Lung microvascular endothelial cell (primary cell): ENCODE measurements around the gene CAMKK2. TPM values are rescaled to one million over a fixed set of nuclear protein-coding genes. Genes with fewer than 3 reads are reported as not detected.
"Not testable (repeated sequence)": the region's sequence is repeated elsewhere in the genome, so short reads cannot be mapped to it uniquely, and the experiment has no call there.

Source experiments
- DNase-seq, 2 donors: peaks; one replicate each; pipeline versions ENCODE4 v3.0.0 to v3.0.0-alpha.2; 2010; ENCODE audit warnings: low read depth in 2 of 2
- total RNA-seq: library from RNA; depleted of rRNA; stranded (reverse); fragments of >200 nt; gene quantifications from 2 replicates; pipeline ENCODE4 v1.2.1, GENCODE V29; 2014

Gene CAMKK2
- total RNA-seq, 1 donor from 2014 or later, result 31.2 TPM

- no peak for DNase-seq
These were observed 49.5 kb downstream of the CAMKK2 start for GRCh38 chr12:121246893-121247557.

DNA sequence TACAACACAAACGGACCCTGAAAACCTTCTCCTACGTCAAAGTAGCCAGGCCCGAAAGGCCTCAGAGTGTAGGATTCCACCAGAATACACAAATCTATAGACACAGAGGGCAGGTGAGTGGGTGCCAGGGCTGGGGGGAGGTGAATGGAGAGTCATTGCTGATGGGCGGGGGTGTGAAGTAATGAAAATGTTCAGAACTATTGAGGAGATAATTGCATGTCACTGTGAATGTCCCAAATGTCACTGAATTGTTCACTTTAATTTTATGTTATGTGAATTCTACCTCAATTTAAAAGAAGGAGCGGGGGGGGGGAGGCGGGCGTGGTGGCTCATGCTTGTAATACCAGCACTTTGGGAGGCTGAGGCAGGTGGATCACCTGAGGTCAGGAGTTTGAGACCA is 50.6 kb downstream of the CAMKK2 start:
- DNase-seq, result no peak

GRCh38 chr12:121245031-121245430 is 51.5 kb downstream of the CAMKK2 start:
- DNase-seq, result no peak

DNA sequence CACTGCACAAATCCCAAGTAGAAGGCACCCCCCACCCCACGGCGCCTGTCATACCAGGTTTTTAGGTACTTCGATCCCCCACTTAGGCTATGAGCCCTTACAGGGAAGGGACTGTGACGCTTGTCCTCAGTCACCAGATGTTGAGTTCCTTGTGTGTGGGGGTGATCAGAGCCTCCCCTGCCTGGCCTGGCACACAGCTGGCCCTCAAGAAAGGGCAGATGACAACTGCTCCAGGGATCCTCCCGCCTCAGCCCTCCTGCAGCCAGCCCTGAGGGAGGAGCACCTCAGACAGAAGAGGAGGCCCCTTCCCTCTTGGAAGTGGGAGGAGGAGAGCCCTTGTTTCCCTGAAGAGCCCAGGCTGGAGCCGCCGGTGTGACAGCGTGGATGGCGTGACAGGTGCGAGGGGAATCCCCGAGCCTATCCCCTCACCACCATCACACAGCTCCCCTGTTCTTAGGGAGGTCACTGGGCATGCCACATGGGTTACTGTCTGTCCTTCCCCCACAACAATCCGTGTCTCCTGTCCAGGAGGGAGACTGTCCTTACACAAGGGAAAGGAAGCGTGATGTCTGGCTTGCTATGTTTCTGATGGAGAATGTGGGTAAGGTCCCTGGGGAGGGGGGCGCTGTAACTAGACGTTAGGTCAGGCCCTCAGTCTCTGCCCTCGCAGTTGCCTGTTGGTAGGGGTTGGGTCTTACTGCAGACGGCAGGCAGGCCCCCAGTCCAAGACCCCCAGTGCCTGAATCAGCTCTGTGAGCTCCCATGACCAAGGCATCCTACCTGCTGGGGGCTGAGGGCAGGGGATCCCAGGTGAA is 55.1 kb downstream of the CAMKK2 start:
- DNase-seq, result no peak

- no peak for DNase-seq
These were observed 55.9 kb downstream of the CAMKK2 start for GRCh38 chr12:121240484-121241101.

GRCh38 chr12:121240062-121240420 is 56.5 kb downstream of the CAMKK2 start:
- DNase-seq, result no peak

DNA sequence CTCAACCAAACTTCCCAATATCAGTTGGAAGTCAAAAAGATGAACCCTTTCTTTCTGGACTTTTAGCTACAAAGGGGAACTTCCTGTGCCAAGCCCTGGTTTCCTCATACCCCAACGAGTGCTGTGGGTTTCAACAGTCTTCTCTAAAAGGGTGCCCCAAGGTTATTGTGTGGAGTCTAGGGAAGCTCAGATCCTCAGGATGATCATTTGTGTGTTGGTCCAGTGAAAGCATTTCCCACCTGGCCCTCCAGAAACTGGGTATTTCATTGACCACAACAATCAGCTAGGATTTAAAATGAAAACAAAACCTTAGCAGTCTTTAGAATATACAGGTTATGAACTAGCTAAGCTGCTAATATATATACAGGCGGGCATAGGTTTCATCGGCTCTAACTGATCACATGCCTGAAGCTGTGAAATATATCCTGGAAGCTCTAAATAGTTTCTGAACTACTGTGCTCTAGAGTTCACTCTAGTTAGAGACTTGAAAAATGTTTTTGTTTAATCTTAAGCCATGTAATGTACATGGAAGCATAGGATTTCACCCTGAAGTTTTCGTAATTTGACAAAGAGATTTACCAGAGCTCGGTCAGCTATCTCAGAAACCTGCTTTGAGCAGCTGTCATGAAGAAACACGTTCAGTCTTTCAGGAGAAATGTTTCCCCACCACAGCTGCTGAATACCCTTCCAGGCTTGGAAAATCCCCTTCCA is 57.0 kb downstream of the CAMKK2 start:
- DNase-seq, result no peak

- peak in 1 of 2 donors; percentile 17 for DNase-seq
These were observed 57.7 kb downstream of the CAMKK2 start for GRCh38 chr12:121238604-121239350.

DNA sequence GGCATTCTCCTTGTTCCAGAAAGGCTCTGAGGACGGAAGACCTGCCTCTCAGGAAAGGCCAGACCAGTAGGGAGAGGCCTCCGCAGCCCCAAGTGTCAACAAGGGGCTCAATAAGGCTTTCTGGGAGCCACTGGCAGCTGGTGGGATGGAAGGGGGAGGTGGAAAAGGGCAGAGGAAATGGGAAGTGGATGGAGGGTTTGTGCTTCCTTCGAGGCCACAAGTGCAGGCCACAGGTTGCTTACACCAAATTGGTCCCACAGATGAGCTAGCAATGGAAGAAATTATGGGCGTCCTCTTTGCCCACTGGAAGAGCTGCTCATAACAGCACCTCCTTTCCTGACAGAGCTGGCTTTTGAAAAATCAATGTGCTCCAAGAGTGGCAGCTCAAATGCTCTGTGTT is 58.4 kb downstream of the CAMKK2 start:
- DNase-seq, result peak in 1 of 2 donors; percentile 27

DNA sequence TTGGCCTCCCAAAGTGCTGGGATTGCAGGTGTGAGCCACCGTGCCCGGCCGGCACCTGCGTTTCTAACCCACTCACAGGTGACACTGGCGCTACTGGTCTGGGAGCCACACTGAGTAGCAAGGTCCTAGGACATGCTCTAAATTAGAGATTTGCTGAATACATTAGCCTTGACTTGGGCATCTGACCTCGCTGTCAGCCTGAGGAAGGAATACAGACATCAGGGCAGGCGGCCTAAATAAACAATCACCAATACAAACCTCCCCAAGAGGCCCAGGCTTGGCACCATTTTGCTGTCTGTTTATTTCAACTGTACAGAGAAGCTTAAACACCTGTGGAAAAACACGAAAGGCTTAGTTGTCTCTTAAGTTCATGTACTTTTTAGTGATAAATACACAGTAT is 59.1 kb downstream of the CAMKK2 start:
- DNase-seq, result peak in 1 of 2 donors; percentile 41

DNA sequence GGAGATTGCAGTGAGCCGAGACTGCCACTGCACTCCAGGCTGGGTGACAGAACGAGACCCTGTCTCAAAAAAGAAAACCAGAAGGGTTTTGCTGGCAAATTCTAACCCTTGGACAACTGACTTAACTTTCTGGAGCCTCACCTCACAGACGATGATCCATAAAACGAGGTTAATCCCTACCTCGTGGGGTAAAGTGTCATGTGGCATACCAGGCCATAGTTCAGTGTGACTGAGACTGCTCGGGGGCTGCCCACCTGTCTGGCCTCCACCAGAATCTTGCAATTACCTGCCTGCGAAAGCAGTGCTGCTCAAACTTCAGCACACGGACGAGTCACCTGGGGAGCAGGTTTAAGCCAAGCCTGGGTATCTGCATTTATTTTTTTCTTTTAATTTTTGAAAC is 59.7 kb downstream of the CAMKK2 start:
- no peak for DNase-seq

DNA sequence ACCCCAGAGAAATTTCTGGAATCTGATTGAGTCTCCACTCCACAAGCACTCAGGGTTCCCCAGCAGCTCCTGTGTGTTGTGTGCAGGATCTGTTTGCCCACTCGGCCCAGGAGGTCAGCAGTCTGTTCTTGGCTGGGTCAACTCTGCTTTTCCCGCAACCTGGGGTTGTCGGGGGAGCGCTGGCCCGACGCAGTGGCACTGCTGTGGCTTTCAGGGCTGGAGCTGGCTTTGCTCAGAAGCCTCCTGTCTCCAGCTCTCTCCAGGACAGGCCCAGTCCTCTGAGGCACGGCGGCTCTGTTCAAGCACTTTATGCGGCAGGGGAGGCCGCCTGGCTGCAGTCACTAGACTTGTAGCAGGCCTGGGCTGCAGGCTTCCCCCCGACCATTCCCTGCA is 62.9 kb downstream of the CAMKK2 start:
- no peak for DNase-seq

- no peak for DNase-seq
These were observed 63.4 kb downstream of the CAMKK2 start for GRCh38 chr12:121232977-121233627.

GRCh38 chr12:121232163-121232562 is 64.3 kb downstream of the CAMKK2 start:
- no peak for DNase-seq

GRCh38 chr12:121230538-121230907 is 66.0 kb downstream of the CAMKK2 start:
- DNase-seq, result no peak

GRCh38 chr12:121229826-121230537 is 66.5 kb downstream of the CAMKK2 start:
- DNase-seq, result peak; percentile 86

GRCh38 chr12:121228919-121229665 is 67.4 kb downstream of the CAMKK2 start:
- no peak for DNase-seq

- no peak for DNase-seq
These were observed 69.2 kb downstream of the CAMKK2 start for GRCh38 chr12:121227294-121227693.

DNA sequence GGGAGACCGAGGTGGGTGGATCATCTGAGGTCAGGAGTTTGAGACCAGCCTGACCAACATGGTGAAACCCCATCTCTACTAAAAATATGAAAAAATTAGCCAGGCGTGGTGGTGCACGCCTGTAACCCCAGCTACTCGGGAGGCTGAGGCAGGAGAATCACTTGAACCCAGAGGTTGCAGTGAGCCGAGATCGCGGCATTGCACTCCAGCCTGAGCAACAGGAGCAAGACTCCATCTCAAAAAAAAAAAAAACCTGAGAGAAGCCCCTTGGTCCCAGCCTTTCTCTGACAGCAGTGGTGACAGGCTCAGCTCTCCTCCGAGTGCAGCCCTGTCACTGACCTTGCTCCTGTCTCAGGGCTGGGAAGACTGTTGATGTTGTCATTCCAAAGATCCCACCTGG is 69.6 kb downstream of the CAMKK2 start:
- DNase-seq, result not testable (repeated sequence)
